Activated CD4-positive, alpha-beta T cell treated with anti-CD3 and anti-CD28 coated beads, Interleukin-2, Interleukin-4, amounts not matched to agents 100 ng/mL and 50 ng/mL, durations not matched to agents 16 hours and 8 hours (primary cell): ENCODE data around the gene ARHGAP15.
A peak's percentile ranks its signal among the peaks of the same experiment; 100 is the strongest.

Experiments
- DNase-seq: peaks from one replicate; pipeline ENCODE4 v3.0.0-alpha.2; 2020; ENCODE audit warnings: low spot score

Gene ARHGAP15

DNA sequence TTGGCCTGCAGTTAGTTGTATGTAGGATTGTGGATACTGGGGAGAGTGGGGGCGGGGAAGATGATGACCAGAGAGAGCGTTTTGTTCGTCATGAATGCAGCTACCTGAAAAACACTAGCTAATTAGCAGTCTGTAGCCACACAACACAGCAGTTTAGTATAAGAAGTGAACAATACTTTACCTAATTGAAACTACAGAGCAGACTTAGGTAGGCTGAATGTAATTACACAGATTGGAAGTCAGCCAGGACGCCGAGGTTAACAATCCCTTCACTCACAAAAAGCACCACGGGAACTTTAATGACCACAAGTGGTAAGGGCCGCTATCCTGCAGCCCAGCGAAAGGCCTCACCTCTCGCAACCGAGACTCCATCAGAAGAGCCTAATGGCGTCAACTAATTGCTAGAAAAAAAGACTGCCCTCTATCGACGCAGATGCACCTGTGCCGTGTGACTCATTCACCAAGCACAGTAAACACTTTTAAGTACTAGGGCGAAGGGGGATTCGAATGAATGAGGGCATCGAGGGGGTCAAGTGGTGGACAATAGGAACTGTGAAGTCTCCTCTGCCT, 591.0 kb downstream of the ARHGAP15 start:
- no peak for DNase-seq

DNA sequence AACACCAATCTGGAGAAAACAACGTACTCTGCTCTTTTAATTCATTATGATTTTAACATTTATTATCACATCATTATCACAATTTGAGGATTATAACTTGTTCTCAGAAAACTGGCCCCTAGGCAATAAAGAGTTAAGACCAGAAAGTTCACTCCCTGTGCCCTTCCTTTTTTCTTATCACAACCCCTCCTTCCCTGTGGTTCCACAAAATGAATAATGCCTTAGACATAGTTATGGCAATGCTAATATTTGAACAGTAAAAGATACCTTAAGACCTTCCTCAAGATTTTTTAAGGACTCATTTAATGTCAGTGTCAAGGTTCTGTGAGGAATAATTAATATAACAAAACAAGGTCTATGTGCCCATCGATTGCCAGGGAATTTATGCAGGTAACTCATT, 596.2 kb downstream of the ARHGAP15 start:
- DNase-seq: no peak

DNA sequence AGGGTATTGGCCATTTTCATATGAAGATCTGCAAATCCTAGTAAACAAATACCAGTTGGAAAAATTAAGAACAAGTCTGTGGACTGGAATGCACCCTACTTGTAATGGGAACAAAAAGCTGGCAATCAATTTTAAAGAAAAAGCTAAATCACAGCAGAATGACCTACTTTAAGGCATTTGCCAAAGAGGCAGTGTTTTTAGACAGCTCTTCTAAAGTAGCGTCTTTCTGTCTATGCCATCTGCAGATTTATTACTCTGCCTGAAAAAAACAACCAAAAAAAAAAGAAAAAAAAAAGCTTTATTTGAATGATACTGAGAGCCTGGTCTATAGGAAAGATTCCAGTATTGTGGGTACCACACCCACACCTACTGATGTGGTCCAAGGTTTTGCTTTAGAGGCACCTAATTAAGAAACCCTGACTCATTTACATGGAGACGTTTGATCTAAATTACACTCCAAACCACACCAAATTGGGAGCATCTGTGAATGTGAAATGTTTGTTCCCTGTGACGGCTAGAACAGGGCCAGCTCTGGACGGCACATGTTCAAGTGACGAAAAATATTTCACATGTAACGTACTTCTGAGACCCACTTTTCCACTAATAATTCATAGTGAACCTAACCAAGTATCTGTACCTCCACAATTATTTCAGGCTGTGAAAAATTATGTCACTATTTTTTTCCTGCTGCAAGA, 597.1 kb downstream of the ARHGAP15 start:
- DNase-seq: no peak

DNA sequence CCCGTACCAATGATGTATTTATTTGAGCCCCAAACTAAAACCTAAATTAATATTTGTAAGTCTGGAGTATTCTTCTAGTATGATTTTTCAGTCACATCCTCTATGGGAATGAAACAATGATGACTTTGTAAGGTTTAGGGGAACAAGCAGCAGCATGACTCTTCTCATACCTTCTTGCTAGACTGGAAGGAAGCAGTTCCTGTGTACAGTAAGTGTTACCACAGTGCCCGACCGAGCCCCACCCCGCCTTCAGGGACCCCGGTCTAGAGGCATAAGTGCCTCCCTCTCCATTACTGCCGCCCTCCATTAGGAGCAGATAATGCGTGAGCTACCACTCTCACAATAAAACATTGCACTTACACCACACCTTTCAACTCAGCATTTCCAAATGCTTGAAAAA, 599.3 kb downstream of the ARHGAP15 start:
- peak; percentile 32 for DNase-seq

DNA sequence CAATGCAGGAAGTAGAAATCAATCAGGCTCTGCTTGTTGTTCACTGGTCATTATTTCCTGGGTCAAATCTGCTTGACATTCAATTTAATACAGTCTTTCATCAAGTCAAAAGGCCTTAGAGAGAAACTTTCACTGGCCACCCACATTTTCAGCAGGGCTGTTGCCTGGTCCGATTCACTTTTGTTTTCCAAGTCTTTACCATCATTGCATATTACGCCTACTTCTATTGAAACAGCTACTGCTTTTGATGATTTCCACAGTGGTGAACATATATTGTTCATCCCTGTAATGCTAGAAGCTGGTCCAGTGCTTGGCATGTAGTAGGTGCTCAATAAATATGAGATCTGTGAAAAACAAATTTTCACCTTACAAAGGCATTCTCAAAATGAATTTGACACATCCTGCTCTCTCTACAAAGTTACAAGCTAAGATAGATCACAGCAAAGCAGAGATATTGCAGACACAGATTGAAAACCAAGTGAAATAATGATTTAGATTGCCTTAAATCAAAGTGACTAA, 600.1 kb downstream of the ARHGAP15 start:
- DNase-seq: peak; percentile 68

DNA sequence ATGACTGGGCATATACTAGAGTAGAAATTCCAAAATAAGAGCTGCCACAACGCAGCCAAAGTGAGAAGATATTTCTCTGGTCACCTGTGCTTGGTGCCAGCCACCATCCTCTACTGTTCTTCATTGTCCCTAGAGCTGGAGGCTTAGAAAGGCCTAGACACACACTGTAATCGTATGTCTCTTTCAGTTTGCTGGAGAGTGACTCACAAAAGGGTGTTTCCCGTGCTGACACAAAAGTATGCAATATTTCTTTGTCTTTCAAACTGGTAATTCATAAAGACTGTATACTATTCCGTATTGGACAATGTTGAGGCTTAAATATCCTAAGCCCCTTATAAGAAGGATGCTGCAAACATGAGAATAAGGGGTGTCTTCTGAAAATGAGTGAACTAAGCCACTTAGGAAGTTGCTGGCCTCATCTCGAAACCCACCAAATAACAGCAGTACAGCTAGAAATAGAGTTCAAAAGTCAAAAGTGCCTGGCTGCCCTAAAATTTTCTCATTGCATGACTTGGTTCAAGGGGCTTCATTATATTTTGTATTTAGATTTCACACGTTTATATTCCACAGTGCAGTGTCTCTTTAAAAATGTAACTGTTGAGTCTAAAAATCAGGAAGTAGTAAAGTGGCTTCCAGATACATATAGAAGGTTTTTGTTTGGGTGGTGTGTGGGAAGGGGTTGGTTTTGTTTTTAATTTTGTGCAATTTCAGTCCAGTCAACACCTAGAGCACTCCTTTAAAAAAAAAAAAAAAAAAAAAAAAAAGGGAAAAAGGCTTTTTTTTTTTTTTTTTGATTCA, 601.1 kb downstream of the ARHGAP15 start:
- peak; percentile 74 for DNase-seq

DNA sequence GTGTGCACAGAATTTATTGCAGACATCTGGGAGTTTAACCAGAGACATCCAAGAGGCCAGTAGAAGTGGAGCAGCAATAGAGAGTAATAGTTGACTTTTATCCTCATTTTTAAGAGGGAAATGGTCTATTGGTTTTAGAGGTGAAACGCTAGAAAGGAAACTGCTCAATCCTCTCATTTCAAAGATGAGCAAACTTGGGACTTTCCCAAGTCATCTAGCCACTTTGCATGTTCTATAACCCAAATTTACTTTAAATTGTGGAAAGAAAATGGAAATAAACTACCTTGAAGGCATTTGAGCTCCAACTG, 601.7 kb downstream of the ARHGAP15 start:
- DNase-seq: peak; percentile 63

DNA sequence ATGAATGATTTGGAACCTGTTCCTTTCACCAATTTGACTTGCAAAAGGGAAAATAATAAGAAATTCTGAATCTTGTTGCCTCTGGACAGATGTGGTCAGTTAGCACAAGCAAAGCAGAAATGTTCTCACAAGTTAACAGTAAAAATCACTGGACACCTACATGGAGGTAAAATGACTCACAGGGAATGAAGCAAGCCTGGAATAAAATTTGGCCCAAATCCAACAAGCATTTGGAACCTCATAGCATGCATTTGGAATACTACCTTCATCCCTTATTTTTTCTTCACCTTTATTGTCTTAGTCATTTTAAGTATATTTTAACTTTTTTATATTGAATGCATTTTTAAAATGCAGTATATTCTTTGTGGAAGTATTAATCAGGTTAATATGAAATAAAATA, 602.9 kb downstream of the ARHGAP15 start:
- no peak for DNase-seq

DNA sequence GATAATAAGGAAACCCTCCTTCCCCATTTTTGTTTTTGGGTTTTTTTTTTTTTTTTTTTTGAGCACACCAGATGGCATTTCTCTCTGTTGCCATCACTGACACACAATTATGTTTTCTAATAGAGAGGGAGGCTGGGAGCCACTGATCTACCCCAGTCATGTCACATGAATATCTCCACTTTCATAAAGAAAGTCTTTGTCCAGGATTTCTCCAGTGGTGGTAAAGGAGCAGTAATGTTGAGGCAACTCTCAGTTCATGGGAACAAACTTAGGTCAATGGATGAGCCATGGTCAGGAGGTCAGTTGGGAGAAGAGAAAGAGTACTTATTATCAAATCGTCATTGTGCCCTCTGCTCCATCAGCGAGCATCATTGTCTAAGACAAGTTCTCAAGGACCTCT, 603.7 kb downstream of the ARHGAP15 start:
- no peak for DNase-seq

DNA sequence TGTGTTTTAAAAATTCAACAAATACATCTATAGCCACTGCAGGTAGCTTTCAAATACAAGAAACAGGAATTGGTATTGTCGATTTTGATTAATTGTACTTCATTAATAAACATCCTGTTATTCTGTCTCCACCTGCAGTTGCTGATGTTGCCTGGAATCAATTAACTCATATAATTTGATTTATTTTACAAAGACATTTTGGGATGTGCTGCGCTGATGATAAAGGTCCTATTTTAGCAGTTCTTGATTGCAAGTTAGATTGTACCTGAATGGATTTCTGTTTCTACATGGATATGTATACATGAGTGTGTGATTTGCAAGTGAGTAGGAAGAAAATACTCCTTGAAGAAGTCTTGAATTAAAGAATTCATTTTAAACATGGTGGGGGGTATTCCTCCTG, 605.3 kb downstream of the ARHGAP15 start:
- no peak for DNase-seq

DNA sequence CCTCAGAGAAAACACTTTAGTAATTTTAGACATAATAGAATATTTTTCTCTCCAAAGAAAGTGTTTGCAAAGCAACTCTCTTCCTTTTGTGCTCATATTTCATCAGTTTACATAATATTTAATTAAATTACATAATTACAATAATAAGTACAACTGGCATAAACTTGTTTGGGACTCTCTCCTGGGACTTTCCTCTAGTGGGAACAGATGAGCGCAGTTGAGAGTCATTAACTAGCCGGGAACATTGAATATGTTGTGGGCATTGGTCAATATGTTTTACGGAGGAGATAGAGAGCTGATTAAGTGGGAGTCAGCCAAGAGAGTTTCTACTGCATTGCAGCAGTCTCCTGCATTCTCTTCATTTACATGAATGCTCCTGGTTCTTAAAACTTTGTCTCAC, 607.7 kb downstream of the ARHGAP15 start:
- DNase-seq: no peak

DNA sequence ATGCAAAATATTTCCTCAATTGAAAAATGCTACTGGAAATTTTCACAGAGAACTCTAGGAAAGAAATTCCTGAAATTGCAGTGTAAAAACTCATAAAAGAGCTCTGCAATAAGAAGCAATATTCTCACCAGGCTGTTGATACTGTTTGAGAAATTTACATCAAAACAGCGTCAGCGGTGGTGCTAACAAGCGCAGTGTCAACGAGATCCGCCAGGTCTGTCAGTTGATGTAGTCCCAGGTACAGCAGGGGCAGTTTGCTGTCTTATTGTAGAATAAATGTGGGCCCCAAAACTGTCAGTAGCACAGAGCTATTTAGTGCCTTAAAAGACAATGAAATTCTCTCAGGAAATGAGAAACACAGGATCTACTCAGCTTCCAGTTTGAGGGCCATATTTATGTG, 611.2 kb downstream of the ARHGAP15 start:
- no peak for DNase-seq

DNA sequence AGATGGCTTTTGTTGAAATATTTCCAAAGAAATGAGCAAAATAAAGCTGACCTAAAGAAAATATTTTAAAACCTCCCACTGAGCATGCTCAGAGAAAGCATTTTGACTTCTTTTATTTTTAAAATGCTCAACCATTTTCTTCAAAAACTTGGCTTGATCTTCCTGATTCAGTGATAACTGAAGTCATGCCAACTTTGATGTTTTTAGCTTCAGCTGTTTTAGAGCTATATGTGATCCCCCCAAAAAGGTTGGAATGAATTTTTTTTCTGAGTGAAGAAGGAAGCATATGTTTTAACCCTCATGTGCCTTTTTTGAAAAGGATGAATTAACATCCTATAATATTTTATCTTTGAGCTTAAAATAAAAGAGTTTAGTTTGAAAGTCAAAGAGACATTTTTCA, 612.0 kb downstream of the ARHGAP15 start:
- no peak for DNase-seq

DNA sequence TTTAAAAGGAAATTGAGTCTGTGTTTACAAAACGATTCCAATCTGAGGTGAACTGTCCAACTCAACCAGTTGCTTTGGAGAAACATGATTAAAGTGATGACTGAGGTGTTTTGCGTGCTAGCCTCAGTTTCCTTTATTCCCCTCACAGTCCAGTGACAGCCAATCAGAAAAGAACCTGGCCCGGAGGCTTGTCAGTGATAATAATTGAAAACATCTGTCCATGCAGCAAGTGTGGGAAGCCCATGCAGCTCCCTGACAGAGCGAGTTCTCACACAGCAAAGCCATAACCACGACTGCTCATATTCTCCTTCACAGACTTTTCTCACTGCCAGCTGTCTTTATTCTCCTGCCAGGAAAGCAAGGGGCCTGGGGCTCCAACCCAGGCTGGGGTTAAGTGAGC, 613.4 kb downstream of the ARHGAP15 start:
- DNase-seq: no peak

DNA sequence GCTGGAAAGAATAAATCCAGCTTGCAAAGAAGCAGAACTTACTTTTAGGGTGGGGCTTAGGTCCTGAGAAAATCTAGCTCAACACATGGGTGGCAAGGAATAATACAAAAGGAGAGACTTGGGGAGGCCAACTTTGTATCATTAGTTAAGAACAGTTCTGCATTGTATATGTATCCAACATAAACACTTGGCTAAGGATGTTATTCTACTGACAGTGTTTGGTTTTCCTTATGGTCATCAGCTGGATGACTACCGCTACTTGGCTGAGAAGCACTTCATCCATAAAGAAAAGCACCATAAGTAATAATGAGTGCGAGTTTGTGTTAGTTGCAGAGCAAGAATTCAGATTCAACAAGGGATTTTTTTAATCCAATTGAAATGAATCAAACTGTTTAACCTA, 614.9 kb downstream of the ARHGAP15 start:
- DNase-seq: no peak

DNA sequence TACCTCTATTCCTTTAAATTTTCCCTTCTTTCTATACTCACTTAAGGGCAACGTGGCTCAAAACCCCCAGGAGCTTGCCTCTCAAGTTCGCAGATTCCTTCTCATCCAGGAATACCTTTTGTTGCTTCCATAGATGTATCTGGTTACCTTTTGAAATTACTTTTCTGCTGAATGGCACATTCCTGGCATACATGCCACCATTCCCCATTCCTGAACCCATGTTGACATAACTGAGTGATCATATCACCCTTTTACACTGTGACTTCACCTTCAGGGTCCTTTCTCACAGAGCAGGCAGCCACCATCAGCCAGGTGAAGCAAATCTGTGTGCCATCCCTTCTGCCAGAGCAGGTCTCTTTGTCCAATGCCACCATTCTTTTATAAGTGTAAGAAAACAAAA, 615.8 kb downstream of the ARHGAP15 start:
- no peak for DNase-seq

DNA sequence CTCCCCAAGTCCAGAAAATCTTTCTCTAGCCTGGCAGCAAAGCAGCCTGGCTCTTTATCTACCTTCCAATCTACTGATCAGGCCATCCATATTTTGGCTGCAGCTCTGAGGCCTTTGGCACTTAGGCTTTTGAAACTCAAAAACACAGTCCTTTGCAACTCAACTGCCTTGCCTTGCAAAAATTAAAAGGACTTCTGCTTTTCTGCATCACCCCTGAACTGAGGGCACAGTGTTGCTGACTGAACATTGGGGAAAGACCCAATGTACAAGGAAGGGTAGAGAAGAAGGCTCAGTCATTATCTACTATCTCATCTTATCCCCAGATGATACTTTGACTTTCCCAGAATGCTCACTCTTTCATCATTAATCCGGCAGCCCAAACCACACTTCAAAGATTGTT, 625.5 kb downstream of the ARHGAP15 start:
- no peak for DNase-seq

DNA sequence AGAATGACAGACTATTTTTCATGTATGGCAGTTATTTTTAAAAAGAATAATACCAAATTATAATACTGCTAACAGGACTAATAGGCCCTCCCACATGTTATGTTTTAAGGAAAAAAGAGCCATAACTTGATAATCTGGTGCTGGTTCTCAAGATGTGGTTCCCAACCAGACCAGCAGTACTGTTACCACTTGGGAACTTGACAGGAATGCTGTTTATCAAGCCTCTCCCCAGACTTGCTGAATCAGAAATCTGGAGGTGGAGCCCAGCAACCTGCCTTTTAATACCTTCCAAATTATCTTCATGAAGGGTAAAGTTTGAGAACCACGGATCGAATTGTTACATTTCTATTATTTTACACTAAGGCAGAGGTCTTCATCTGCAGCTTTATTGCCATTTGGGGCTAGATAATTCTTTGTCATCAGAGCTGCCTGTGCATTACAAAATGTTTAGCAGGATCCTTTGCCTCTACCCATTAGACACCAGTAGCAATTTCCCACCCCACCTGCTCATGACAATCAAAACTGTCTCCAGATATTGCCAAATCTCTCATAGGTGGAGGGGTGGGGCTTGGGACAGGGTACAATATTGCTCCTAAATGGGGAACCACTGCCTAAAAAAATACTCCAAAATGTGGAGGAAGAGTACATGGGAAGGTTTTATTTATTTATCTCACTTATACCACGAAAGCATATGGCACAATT, 629.6 kb downstream of the ARHGAP15 start:
- no peak for DNase-seq

DNA sequence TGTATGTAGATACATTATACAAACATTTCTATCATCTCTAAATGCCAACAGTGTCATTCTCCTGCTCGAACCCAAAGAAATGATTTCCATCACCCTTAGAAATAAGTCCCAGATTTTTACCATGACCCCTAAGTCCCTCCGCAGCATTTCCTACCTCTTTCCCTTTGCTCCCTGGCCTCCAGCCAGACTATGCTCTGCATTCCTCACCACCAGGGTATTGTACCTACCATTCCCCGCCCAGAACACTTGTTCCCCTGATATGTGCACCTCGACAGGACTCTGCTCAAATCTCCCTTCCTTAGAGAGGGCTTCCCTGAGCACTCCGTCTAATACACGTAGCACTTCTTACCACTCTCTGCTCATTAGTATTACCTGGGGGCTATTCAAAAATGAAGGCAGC, 630.2 kb downstream of the ARHGAP15 start:
- DNase-seq: no peak

DNA sequence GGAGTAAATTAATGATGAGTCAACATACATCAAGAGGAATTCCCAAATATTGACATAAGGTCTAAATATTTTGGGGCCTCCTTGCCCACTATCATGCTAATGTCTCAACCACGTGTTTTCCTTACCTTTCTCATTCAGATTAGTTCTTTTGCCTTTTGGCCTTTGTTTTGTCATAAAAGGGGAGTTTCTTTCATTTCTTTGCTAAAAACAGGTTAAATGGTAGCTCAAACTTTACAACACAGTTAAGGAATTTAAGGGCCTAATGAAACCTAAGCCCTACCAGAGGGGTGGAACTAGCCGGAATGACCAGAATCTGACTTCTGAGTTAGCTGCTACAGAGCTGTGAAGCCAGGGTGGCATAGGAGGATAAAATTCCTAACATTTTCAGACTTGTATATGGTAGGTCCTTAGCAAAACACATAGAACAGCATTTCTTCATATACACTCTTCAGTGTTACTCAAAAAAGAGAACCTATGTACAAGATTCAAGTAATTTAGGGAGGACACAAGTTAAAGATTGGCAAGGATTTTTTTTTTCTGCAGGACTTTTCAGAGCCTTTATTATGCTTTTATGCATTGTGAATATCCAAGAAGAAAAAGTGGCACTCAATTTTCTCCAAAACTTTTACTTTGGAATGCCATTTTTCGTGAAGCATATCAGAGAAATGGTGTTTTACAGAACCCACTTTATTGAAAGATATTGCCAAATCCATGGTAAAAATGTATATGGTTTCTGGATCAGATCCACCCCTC, 633.1 kb downstream of the ARHGAP15 start:
- DNase-seq: no peak

DNA sequence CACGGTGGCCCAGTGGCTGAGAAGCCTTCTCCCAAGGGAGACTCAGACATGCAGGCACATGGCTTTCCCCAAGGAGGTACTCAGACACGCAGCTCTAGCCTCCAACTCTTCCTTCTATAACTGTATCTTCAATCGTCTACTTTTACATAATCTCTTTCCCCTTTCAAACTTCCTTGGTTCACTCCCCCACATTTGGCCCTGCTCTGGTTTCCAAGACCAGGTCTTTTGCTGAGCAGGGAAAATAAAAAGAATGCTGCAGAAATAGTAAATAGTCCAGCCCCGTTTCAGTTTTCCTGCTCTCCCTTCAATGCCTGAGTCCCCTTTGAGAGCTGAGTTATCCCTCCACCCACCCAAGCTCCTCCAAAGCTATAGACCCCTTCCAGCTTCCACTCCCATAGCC, 635.0 kb downstream of the ARHGAP15 start:
- DNase-seq: no peak

DNA sequence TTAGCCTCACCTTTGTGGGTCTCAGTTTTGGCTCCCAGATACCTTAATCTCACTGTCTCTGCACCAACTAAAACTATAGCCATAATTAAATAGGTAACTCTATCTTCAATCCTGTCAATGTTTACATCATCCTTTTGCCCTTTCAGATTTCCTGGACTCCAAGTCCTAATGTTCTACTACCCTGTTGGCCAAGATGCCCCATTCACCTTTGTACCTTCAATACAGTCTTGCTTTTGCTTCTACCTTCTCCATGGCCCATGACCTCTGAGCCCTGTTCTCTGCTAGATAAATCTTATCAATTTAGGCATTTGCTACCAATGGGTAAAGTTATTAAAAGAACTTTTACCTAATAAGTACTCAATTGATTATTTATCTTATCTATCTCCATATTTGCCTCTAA, 635.5 kb downstream of the ARHGAP15 start:
- DNase-seq: no peak
